HepG2 (cell line): ENCODE results near the gene PTPRM. TPM values are rescaled to one million over a fixed set of nuclear protein-coding genes. Genes with fewer than 3 reads are reported as not detected.

Experiments
- ATAC-seq: fragments of 200-7000 bp; cut with Tn5 transposase; 3 replicates; pipeline ENCODE4 v1.9.1; 2020; ENCODE audit warnings: mild to moderate bottlenecking, moderate library complexity
- BruUV-seq: library from RNA; stranded (reverse); fragments of 400-500 nt; replicated peaks from 2 replicates; lab custom pipeline; 2021; lab: Mats Ljungman, UMichigan
- CTCF ChIA-PET: fragments of 300-600 bp; formaldehyde crosslinking; extraction: SDS; loops from one replicate; lab custom pipeline; 2021; ENCODE audit warnings: low total read pairs, inconsistent platforms, low intra/inter-chr PET ratio; lab: Yijun Ruan, JAX
- POLR2A ChIA-PET: fragments of 350-600 bp; sonication (Branson Sonifier 250); formaldehyde crosslinking; loops from one replicate; lab custom pipeline; 2020; ENCODE audit warnings: antibody characterized with exemption, inconsistent platforms; lab: Yijun Ruan, JAX
- DNase-seq: peaks from one replicate; pipeline ENCODE4 v3.0.0-alpha.2; 2015; ENCODE audit warnings: low spot score
- FAIRE-seq: peaks from 3 replicates; lab custom pipeline; 2011; peaks lifted over from hg19 to GRCh38; lab: Jason Lieb, UNC
- H2AFZ ChIP-seq: one replicate; pipeline ENCODE4 v1.6.1; 2011; ENCODE audit warnings: low read length, inconsistent platforms
- H3K27ac ChIP-seq: fragments of 300-600 bp; 3 replicates; pipeline ENCODE4 v1.8.0; 2011; ENCODE audit warnings: mixed run types, mild to moderate bottlenecking, mixed read lengths, low read length, inconsistent platforms; ENCODE audit not compliant: insufficient read depth; ENCODE audit errors: extremely low read length
- H3K27me3 ChIP-seq, 2 experiments: fragments of 200-600 bp in 1 of 2; 2 replicates in 1 of 2; 3 replicates in 1 of 2; pipeline versions ENCODE4 v1.6.0 to v1.8.0; 2011; ENCODE audit warnings: low read length in 2 of 2, mild to moderate bottlenecking in 2 of 2, moderate library complexity in 2 of 2, inconsistent platforms in 1 of 2; ENCODE audit not compliant: insufficient read depth in 2 of 2, control insufficient read depth in 1 of 2
- H3K36me3 ChIP-seq, 2 experiments: fragments of 200-600 bp in 1 of 2; replicated peaks in 1 of 2; 2 replicates in 1 of 2; 3 replicates in 1 of 2; pipeline versions ENCODE4 v1.5.1 to v1.8.0; 2011; ENCODE audit warnings: low read length in 2 of 2, inconsistent platforms in 1 of 2; ENCODE audit not compliant: insufficient read depth in 2 of 2, control insufficient read depth in 1 of 2
- H3K4me1 ChIP-seq: 2 replicates; pipeline ENCODE4 v1.5.1; 2012; ENCODE audit warnings: low read length, inconsistent platforms; ENCODE audit not compliant: insufficient read depth
- H3K4me2 ChIP-seq: 2 replicates; pipeline ENCODE4 v1.6.0; 2011; ENCODE audit warnings: low read depth, low read length, inconsistent platforms
- H3K4me3 ChIP-seq, 3 experiments: fragments of 200-600 bp in 1 of 3; sonication (generic), shearing (Covaris generic) in 1 of 3; replicated peaks in 1 of 3; 2 replicates each; pipeline ENCODE4 v1.5.1; 2011 to 2016; ENCODE audit warnings: low read length in 3 of 3, inconsistent platforms in 2 of 3, low read depth in 2 of 3, mild to moderate bottlenecking in 2 of 3, control low read depth in 1 of 3, mixed read lengths in 1 of 3; ENCODE audit not compliant: insufficient read depth in 1 of 3
- H3K79me2 ChIP-seq: one replicate; pipeline ENCODE4 v1.6.1; 2011; ENCODE audit warnings: low read length, inconsistent platforms; ENCODE audit not compliant: insufficient read depth
- H3K9ac ChIP-seq: 2 replicates; pipeline ENCODE4 v1.6.0; 2011; ENCODE audit warnings: mild to moderate bottlenecking, low read depth, low read length, inconsistent platforms; ENCODE audit not compliant: insufficient read depth
- H3K9me3 ChIP-seq: 2 replicates; pipeline ENCODE4 v1.5.1; 2012; ENCODE audit warnings: mild to moderate bottlenecking, low read length
- H4K20me1 ChIP-seq: 2 replicates; pipeline ENCODE4 v1.6.0; 2011; ENCODE audit warnings: inconsistent platforms, mild to moderate bottlenecking, low read length, moderate library complexity; ENCODE audit not compliant: insufficient read depth
- IKZF4 ChIP-seq: sonication (generic); formaldehyde crosslinking; IDR thresholded peaks from 2 replicates; pipeline ENCODE4 v1.5.1; 2020; ENCODE audit warnings: borderline replicate concordance, mild to moderate bottlenecking, low read depth, missing genetic modification reagents; ENCODE audit errors: not compliant biosample characterization
- ISX ChIP-seq: sonication (generic); formaldehyde crosslinking; conservative IDR thresholded peaks from 2 replicates; pipeline ENCODE4 v1.5.0; 2020; ENCODE audit warnings: missing genetic modification reagents
- KMT2B ChIP-seq: IDR thresholded peaks from 2 replicates; pipeline ENCODE4 v1.6.1; 2016; ENCODE audit warnings: missing genetic modification reagents, missing compliant biosample characterization
- MEF2D ChIP-seq: sonication (generic); formaldehyde crosslinking; IDR thresholded peaks from 2 replicates; pipeline ENCODE4 v1.5.1; 2020; ENCODE audit warnings: mild to moderate bottlenecking, missing genetic modification reagents
- WGBS: methylation state at CpG from one replicate; pipeline ENCODE4 v1.1.6; 2017; ENCODE audit warnings: low lambda C conversion rate; 5-methylcytosine and 5-hydroxymethylcytosine counted together
- in situ Hi-C: cut with HindIII; loops from 2 replicates; pipeline ENCODE4 v1.10.0; 2017; ENCODE audit warnings: low pct_unique_long_range_greater_than_20kb; ENCODE audit not compliant: extremely low pct_ligation_motif_present
- intact Hi-C: fragments of 100-400 bp; cut with micrococcal nuclease; formaldehyde crosslinking; loops from one replicate; pipeline ENCODE4 v1.10.0; 2022; ENCODE audit not compliant: unreplicated experiment
- polyA plus RNA-seq, 8 experiments: library from polyadenylated mRNA; depleted of rRNA in 3 of 8; stranded (reverse) in 7 of 8; unstranded in 1 of 8; fragments of >200 nt; fragmentation: Illumina TruSeq in 4 of 8; extraction: Trizol in 4 of 8; gene quantifications; 2 replicates each; pipeline versions ENCODE4 v1.2.1 to v1.2.3, GENCODE V29; 2011 to 2016; ENCODE audit warnings: low read depth in 4 of 8, missing spikeins in 1 of 8, mixed read lengths in 1 of 8; ENCODE audit not compliant: insufficient read depth in 1 of 8
- total RNA-seq, 5 experiments: library from RNA; depleted of rRNA; stranded (reverse); fragments of >200 nt; fragmentation: Illumina TruSeq; extraction: Trizol; gene quantifications; 2 replicates each; pipeline ENCODE4 v1.2.3, GENCODE V29; 2016; ENCODE audit warnings: low read depth in 1 of 5
- TF ChIP-seq, protein P1 (sequence below): sonication (generic); formaldehyde crosslinking; IDR thresholded peaks from 2 replicates; pipeline ENCODE4 v1.5.0; 2020; ENCODE audit warnings: missing genetic modification reagents
- TF ChIP-seq, protein P2 (sequence below): sonication (generic); formaldehyde crosslinking; IDR thresholded peaks from 2 replicates; pipeline ENCODE4 v1.4.0; 2020; ENCODE audit warnings: missing genetic modification reagents, borderline replicate concordance

The PTPRM gene
- total and polyA plus RNA-seq, 2 of the 13 experiments (the other 11 are each of a cell fraction or from before 2014, with no cell fraction given), result 12.6 to 108 TPM

DNA sequence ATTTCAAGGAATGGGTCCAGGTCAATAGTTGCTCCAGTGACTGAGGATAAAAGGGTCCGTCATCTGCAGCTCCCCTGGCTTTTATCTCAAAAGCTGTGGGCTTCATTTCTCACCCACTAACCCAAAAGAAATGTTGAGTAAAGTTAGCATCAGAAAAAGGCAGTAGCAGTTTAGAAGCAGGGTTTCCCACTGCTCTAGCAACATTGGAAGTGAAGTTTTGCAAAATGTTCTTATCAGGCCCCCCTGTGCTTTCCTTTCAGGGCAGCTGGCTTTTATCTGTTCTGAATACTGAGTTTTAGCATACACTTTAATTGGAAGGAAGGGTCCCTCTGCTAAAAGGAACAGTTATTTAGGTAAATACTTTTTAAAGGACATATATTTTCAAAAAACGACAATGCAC lies 745.9 kb downstream of the PTPRM start:
- Histone ChIP-seq H3K4me3 (no peak overlapping the region), H3K36me3 (no peaks in the 10 kb centered on the region), H2AFZ (no peak overlapping the region), H4K20me1 (no peaks in the 10 kb centered on the region)
- in situ Hi-C loops, result no loop called here
- no TSS peak for BruUV-seq
- WGBS, result 83% methylated on average over 2 of the region's 2 CpGs
- CTCF ChIA-PET, result no interaction called here
- TF ChIP-seq IKZF4 (CRISPR knock-in tag) (no peak), ISX (CRISPR knock-in tag) (no peak), KMT2B (CRISPR knock-in tag) (no peak), MEF2D (CRISPR knock-in tag) (no peak)
- TF ChIP-seq, protein P1, sequence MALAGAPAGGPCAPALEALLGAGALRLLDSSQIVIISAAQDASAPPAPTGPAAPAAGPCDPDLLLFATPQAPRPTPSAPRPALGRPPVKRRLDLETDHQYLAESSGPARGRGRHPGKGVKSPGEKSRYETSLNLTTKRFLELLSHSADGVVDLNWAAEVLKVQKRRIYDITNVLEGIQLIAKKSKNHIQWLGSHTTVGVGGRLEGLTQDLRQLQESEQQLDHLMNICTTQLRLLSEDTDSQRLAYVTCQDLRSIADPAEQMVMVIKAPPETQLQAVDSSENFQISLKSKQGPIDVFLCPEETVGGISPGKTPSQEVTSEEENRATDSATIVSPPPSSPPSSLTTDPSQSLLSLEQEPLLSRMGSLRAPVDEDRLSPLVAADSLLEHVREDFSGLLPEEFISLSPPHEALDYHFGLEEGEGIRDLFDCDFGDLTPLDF (CRISPR knock-in tag), result no peak
- TF ChIP-seq, protein P2, sequence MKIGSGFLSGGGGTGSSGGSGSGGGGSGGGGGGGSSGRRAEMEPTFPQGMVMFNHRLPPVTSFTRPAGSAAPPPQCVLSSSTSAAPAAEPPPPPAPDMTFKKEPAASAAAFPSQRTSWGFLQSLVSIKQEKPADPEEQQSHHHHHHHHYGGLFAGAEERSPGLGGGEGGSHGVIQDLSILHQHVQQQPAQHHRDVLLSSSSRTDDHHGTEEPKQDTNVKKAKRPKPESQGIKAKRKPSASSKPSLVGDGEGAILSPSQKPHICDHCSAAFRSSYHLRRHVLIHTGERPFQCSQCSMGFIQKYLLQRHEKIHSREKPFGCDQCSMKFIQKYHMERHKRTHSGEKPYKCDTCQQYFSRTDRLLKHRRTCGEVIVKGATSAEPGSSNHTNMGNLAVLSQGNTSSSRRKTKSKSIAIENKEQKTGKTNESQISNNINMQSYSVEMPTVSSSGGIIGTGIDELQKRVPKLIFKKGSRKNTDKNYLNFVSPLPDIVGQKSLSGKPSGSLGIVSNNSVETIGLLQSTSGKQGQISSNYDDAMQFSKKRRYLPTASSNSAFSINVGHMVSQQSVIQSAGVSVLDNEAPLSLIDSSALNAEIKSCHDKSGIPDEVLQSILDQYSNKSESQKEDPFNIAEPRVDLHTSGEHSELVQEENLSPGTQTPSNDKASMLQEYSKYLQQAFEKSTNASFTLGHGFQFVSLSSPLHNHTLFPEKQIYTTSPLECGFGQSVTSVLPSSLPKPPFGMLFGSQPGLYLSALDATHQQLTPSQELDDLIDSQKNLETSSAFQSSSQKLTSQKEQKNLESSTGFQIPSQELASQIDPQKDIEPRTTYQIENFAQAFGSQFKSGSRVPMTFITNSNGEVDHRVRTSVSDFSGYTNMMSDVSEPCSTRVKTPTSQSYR (CRISPR knock-in tag), result no peak
- TF ChIP-seq, all 625 proteins: peak for 0
- DNase-seq (no peak), ATAC-seq (no peak), FAIRE-seq (no peak)
- Histone ChIP-seq H3K9ac (no peak overlapping the region), H3K4me1 (no peaks in the 10 kb centered on the region), H3K27me3 (no peaks in the 10 kb centered on the region), H3K27ac (no peak overlapping the region), H3K9me3 (no peaks in the 10 kb centered on the region), H3K79me2 (no peaks in the 10 kb centered on the region), H3K4me2 (no peak overlapping the region)
- POLR2A ChIA-PET, result no interaction called here
- intact Hi-C loops, result no loop called here
